Measurements from ENCODE around the gene ZBTB42. TPM values are rescaled to one million over a fixed set of nuclear protein-coding genes. Genes with fewer than 3 reads are reported as not detected.

ZBTB42 gene
- total RNA-seq, 2 donors from 2014 or later, result 10.6 to 21.8 TPM

DNA sequence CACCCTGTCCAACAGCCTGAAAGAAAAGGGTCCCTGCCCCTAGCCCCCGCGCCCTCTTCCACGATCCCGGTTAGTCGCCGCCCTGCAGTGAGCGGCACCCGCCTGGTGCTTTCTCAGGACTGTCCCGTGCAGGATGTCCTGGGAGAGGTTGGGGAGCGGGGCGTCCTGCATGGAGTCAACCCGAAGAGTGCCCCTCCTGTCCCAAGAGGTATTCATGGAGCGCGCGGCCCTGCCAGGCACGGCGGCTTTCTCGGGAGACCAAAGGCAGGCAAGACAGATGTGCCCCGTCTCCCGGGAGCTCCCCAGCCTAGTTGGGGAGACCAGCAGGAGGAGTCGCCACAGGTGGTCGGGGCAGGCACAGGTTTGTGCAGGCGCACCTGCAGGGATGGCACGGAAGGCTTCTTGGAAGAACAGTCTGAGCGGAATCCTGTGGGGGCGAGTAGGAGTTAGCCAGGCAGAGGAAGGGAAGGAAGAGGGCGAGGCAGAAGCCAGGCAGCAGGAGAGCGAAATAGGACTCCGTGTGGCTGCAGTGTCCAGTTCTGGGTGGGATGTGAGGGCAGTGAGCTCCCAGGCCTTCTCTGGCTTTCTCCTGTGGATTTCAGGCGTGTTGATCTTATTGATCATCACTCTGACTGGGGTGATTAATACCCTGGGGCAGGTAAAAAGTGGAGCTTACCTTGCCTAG lies 47.2 kb upstream of the ZBTB42 start:
- WGBS, 2 donors, result 0% methylated on average over 6 to 30 of the region's 30 CpGs
- Histone ChIP-seq H3K27ac (peak overlapping the region; percentile 65 to 94 (median 88)), H3K4me3 (peak overlapping the region; percentile 79 to 90), H3K36me3 (replicated peaks in 1 of 2; ENCODE audit: insufficient read depth in 1 of 2, low read depth in 2 of 2) (no peaks in the 10 kb centered on the region), H3K9me3 (no peaks in the 10 kb centered on the region), H3K27me3 (no peaks in the 10 kb centered on the region), H3K4me1 (peaks cover 51% of the 10 kb centered on the region)
- DNase-seq (peak in 1 of 4 donors; percentile 37), ATAC-seq (no peak)
- no peak for TF ChIP-seq POLR2A (IDR thresholded peaks at IDR 0.05)
- no peak for TF ChIP-seq CTCF (IDR thresholded peaks at IDR 0.05)
- intact Hi-C loops (cut with DNase I), result no loop called here

DNA sequence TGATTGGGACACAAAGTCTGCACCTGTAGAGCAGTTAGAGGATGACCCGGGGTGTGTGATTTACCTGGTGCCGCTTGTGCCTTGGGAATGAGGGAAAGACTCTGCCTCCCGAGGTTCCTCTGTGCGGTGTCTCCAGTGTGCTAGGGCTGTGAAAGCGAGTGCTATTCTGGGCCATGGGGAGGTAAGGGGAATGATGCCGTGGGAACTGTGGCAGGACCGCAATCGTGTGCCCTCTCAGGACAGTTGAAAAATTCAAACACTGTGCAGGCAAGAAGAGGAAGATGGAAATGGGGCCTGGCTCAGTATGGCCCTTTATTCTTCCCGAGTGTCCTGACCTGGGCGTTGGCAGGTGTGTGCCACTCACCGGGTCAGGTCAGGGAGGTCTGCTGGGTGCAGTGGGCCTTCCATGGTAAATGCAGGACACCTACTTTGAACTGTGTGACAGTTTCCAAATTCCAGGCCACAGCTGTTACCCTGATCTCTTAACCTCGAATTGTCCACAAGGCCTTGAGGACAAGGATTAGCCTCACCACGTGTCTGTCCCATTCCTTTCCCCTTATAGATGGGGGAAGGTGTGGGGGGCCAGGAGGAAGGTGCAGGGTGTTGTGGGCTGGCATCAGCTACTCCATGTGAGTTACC lies 46.6 kb upstream of the ZBTB42 start:
- intact Hi-C loops (cut with DNase I), result no loop called here
- Histone ChIP-seq H3K9me3 (no peaks in the 10 kb centered on the region), H3K27me3 (no peaks in the 10 kb centered on the region), H3K27ac (peak overlapping the region in 3 of 4 donors; percentile 65 to 94 (median 87)), H3K36me3 (replicated peaks in 1 of 2; ENCODE audit: insufficient read depth in 1 of 2, low read depth in 2 of 2) (no peaks in the 10 kb centered on the region), H3K4me3 (peak overlapping the region in 1 of 2 donors; percentile 79), H3K4me1 (peaks cover 51% of the 10 kb centered on the region)
- DNase-seq (no peak), ATAC-seq (no peak)
- no peak for TF ChIP-seq CTCF (IDR thresholded peaks at IDR 0.05)
- no peak for TF ChIP-seq POLR2A (IDR thresholded peaks at IDR 0.05)
- 19 to 20% methylated on average over 13 of the region's 13 CpGs for WGBS, 2 donors

DNA sequence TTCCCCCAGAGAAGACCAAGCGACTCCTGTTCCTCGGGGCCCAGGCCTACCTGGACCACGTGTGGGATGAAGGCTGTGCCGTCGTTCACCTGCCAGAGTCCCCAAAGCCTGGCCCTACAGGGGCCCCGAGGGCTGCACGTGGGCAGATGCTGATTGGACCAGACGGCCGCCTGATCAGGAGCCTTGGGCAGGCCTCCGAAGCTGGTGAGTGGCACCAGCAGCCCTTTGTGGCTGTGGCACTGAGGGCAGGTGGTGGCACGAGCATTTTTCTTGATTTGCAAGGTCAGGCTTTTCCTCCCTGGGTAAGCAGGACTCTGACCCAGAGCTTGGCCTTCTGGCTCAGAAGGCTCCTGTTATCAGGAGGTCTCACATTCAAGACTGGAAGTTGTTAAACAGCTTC lies 45.3 kb upstream of the ZBTB42 start:
- peak; percentile 56 to 88 (median 81) for DNase-seq
- no peak for TF ChIP-seq POLR2A (IDR thresholded peaks at IDR 0.05)
- no peak for TF ChIP-seq CTCF (IDR thresholded peaks at IDR 0.05)
- Histone ChIP-seq H3K27ac (peak overlapping the region; percentile 54 to 94 (median 67)), H3K27me3 (no peaks in the 10 kb centered on the region), H3K36me3 (replicated peaks in 1 of 2; ENCODE audit: insufficient read depth in 1 of 2, low read depth in 2 of 2) (no peaks in the 10 kb centered on the region), H3K4me3 (no peak overlapping the region), H3K9me3 (no peaks in the 10 kb centered on the region), H3K4me1 (peaks cover 51% of the 10 kb centered on the region)
- intact Hi-C loops (cut with DNase I), result no loop called here
- ATAC-seq, result no peak
- WGBS, 2 donors, result 30 to 40% methylated on average over 1 to 11 of the region's 11 CpGs

- Histone ChIP-seq H3K4me3 (no peak overlapping the region), H3K36me3 (replicated peaks in 1 of 2; ENCODE audit: insufficient read depth in 1 of 2, low read depth in 2 of 2) (no peaks in the 10 kb centered on the region), H3K27me3 (no peaks in the 10 kb centered on the region), H3K27ac (peak overlapping the region in 3 of 4 donors; percentile 54 to 69 (median 65)), H3K9me3 (no peaks in the 10 kb centered on the region), H3K4me1 (peaks cover 51% of the 10 kb centered on the region)
- no peak for TF ChIP-seq POLR2A (IDR thresholded peaks at IDR 0.05)
- TF ChIP-seq CTCF (IDR thresholded peaks at IDR 0.05), result no peak
- ATAC-seq (no peak), DNase-seq (no peak)
- intact Hi-C loops (cut with DNase I), result no loop called here
- 56 to 63% methylated on average over 5 to 27 of the region's 27 CpGs for WGBS, 2 donors
These were observed 44.2 kb upstream of the ZBTB42 start for GRCh38 chr14:104756477-104757237.
